ENCODE results near the gene TRAP1.

The TRAP1 gene

DNA sequence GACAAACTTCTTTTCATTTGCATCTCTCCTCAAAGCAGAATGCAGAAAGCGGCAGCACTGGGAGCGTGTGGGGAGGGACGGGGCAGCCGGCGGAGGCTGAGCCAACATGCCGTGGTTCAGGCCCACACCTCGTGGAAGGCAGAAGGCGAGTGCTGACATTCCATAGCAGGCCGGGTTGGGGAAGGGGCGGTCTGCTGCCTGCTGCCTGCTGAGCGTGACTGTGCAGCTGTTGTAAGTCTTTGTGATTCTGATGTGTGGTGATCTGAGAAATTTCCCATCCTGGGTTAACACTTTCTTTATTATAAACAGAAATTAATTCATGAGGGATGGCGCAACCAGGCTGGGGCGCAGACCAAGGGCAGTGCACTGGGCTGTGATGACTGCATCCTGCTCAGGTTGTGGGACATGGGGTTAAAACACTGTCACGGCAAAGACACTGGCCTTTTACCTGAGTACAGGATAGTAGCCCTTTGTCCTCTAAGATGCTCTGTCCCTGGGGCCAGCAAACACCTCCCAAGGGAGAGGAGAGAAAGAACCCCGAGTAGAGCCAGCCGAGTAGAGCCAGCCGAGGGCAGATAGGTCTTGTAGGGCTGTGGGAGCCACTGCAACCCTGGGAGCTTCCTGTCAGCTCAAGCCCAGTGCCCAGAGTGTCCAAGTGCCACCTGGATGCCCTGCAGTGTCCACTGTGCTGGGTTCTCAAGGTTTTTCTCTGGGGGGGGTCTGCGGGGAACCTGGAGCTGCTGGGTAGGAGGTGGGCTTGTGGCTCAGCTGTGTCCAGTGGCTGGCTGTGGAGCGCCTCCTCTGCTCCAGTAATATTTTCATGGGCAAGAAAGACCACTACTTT, 71.6 kb downstream of the TRAP1 start:
- H3K9me3 Mint-ChIP-seq: no peaks in the 10 kb centered on the region
- H3K27ac Mint-ChIP-seq: no peak overlapping the region
- H3K4me3 Mint-ChIP-seq: no peak overlapping the region
- H3K36me3 Mint-ChIP-seq (ENCODE audit: low read depth): peaks cover 11% of the 10 kb centered on the region
- no peaks in the 10 kb centered on the region for H3K4me1 Mint-ChIP-seq (ENCODE audit: low read depth)
- H3K27me3 Mint-ChIP-seq: no peaks in the 10 kb centered on the region

DNA sequence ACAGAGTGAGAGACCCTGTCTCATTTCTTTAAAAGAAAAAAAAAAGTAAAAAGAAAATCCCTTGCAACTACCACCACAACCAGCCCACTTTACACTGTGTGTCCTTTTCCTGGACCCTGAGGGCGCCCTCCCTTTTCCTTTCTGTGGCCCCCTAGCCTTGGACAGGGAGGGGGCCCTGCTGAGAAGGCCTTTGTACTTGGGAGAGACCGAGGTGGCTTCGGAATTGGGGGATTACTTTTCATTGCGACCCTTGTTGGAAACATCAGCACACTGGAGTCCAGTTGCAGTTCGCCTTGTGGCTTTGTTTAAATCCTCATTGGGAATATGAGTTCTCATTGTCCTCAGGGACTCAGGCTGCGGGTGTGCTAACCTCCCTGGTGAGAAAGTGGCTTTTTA, 72.2 kb downstream of the TRAP1 start:
- H3K36me3 Mint-ChIP-seq (ENCODE audit: low read depth): peaks cover 8% of the 10 kb centered on the region
- no peaks in the 10 kb centered on the region for H3K4me1 Mint-ChIP-seq (ENCODE audit: low read depth)
- H3K4me3 Mint-ChIP-seq: no peak overlapping the region
- no peaks in the 10 kb centered on the region for H3K9me3 Mint-ChIP-seq
- no peaks in the 10 kb centered on the region for H3K27me3 Mint-ChIP-seq
- H3K27ac Mint-ChIP-seq: no peak overlapping the region

DNA sequence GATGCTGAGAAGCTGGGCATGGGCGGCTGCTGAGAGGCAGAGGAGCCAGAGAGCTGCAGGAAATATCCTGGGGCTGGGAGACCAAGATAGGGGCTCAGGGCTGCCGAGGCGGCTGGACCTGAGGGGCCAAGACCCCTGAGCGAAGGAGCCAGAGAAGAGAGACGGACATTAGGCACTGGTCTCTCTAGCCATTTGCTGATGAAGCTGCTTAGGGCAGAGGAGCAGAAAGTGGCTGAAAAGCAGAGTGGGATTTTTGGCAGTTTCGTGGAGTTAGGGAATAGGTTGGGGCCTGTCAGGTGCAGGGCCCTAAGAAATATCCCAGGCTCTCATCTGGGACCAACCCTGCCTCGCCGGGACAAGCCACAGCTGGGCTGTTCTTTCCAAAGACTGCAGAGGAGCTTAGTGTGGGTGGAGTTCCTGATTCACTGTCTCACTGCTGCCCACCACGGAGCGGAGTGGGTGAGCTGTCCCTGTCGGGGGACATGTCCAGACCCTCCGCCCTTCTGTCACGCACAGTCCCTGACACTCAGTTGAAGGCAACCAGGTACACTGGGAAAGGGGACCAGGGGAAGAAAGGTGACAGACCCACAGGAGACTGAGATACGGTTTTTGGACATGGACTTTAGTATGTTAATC, 74.1 kb downstream of the TRAP1 start:
- Mint-ChIP-seq H3K9me3 (no peaks in the 10 kb centered on the region), H3K36me3 (ENCODE audit: low read depth) (peaks cover 8% of the 10 kb centered on the region), H3K27ac (no peak overlapping the region), H3K4me3 (no peak overlapping the region), H3K4me1 (ENCODE audit: low read depth) (peaks cover 6% of the 10 kb centered on the region), H3K27me3 (no peaks in the 10 kb centered on the region)

DNA sequence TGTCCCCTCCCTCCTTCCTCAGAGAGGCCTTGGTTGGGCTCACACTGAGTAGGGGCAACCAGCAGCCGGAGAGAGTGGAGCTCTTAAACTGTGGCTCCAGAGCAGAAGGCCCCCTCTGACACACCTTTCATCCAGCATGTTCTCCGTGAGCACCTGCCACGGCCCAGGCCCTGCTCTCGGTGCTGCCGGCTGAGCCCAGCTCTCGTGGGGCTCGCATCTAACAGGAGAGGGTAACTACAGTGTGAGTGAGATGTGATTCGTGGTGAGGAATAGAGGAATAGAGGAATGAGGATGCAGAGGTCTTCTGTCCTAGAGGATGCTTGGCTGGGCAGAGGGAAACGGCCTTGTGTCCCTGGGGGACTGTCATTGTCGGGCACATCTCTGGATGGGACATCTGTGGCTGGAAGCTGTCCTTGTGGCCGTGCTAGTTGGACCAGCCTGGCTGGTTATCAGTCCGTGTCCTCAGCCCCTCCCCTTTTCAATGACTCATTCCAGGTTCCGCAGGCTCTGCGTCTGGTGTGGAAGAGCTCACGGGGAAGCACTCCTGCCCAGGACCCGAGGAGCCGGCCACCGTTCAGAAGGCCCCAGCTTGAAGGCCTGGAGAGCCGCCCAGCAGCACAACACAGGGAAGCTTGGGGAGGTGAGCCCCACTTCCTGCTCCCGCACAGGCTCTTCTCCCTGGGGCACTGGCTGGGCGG, 74.8 kb downstream of the TRAP1 start:
- Mint-ChIP-seq H3K9me3 (no peaks in the 10 kb centered on the region), H3K36me3 (ENCODE audit: low read depth) (peaks cover 8% of the 10 kb centered on the region), H3K4me1 (ENCODE audit: low read depth) (peaks cover 12% of the 10 kb centered on the region), H3K27ac (no peak overlapping the region), H3K27me3 (no peaks in the 10 kb centered on the region), H3K4me3 (no peak overlapping the region)

DNA sequence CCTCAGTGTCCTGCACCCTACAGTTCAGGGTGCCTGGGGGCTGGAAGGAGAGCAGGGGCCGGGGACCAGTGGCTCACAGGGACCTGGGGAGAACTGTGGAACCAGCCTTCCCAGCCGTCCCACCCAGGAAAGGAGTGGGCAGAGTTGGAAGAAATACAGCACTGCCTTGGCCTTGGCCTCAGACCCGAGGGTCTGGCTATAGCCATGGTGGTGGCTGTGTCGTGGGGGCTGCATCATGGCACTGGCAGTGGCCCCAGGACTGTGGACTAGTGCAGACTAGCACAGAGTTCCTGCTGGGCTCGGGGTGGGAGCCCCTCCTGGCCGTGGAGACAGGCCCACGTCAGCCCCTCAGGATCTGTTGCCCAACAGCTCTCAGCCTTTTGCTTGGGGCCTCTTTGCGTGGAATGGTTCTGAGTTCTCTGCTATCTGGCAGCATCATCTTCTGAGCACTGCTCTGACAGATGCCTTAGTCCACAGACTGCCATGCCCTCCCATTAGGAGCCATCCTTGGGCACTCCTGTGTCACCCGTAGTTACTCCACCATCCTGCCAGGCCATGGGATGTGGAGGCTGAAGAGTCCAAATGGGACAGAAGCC, 75.4 kb downstream of the TRAP1 start:
- Mint-ChIP-seq H3K27ac (no peak overlapping the region), H3K27me3 (no peaks in the 10 kb centered on the region), H3K4me1 (ENCODE audit: low read depth) (peaks cover 18% of the 10 kb centered on the region), H3K4me3 (no peak overlapping the region), H3K9me3 (no peaks in the 10 kb centered on the region), H3K36me3 (ENCODE audit: low read depth) (peaks cover 8% of the 10 kb centered on the region)

DNA sequence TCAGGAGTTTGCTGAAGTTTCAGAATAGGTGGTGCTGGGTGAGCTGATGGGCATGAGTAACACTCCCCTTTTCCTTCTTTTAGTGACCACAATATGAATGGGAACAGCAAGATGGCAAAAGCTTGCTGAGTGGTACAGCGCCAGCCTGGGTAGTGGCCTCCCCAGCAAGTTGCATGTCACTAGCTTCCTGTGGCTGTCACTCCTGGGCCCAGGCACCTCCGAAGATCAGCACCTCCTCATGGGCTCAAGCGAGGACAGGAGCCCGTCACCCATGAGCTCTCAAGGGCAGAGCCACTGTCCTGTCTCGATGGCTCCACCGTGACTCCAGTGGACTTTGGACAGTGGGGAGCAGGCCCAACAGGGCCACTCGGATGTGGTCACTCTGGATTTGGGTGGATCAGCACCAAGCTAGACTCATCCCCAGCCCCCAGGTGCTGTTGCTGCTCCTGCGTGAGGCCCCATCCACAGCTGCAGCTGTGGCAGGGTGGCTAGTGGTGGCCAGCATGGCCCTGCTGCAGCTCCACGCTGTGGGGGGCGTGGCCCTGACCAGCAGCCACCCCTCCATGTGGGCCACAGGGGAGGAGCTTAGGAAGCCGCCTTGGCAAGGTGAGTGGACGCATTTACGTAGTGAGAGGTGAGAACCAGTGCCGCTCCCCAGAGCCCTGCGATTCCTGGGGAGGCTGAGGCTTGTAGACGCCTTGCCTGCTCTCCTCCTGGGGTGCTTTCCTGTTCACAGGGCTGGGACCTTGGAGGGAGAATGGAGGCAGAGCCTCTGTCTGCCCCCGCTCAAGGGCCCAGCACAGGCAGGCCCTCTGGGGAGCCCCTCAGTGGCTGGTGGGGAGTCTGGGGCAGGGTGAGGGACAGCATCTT, 76.5 kb downstream of the TRAP1 start:
- peaks cover 8% of the 10 kb centered on the region for H3K36me3 Mint-ChIP-seq (ENCODE audit: low read depth)
- H3K4me1 Mint-ChIP-seq (ENCODE audit: low read depth): peaks cover 27% of the 10 kb centered on the region
- no peaks in the 10 kb centered on the region for H3K27me3 Mint-ChIP-seq
- no peaks in the 10 kb centered on the region for H3K9me3 Mint-ChIP-seq
- H3K27ac Mint-ChIP-seq: no peak overlapping the region
- H3K4me3 Mint-ChIP-seq: no peak overlapping the region

DNA sequence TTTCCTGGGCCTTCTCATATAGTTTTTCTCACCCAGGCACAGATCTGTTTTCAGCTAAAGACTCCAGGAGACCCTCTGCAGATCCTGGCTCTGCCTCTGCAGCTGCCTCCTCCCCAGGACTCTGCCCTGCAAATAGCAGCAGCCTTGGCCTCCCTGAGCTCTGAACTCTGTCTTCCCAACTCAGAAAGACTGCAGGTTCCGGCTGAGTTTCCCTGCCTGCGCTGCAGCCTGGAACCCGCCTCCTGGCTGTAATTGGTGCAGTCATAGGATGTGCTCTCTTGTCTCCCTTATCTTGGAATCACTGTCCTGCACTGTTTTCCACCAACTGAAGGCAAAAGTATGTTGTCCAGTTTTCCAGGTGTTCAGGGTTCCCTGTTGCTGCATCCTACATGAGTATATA, 77.1 kb downstream of the TRAP1 start:
- no peaks in the 10 kb centered on the region for H3K27me3 Mint-ChIP-seq

DNA sequence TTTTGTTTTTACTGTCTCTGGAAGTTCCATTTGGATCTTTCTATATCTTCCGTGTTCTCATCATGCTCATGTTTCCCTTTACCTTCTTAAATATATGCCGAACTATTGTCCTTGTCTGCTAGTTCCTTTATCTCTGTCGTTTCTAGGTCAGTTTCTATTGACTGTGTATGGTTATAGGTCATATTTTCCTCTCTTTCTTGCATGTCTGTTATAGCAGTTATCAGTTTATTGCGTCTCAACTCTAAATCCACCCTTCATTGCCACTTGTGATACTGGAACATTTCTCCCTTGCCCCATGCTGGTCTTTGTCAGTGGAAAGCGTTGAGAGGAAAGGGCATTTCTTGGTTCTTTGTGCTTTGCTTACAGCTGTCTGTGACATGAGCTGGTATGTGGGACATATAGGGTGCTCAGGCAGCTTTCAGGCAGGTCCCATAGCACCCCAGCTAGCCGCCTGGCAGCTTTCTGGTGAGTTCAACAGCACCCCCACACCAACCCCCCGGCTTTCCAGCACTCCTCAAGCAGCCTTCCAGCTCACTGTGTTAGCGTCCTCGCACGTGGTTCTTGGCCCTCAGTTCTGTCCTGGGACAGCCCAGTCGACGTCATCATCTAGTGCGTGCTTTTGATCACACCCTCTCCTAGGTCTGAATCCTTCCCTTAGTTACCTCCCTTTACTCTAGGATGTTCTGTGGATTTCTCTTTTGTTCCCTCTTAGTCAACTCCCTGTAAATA, 78.2 kb downstream of the TRAP1 start:
- H3K4me3 Mint-ChIP-seq: no peak overlapping the region
- H3K27me3 Mint-ChIP-seq: no peaks in the 10 kb centered on the region
- H3K4me1 Mint-ChIP-seq (ENCODE audit: low read depth): peaks cover 29% of the 10 kb centered on the region
- H3K36me3 Mint-ChIP-seq (ENCODE audit: low read depth): peaks cover 8% of the 10 kb centered on the region
- H3K9me3 Mint-ChIP-seq: no peaks in the 10 kb centered on the region
- no peak overlapping the region for H3K27ac Mint-ChIP-seq

More for the DNA sequence above, 77.1 kb downstream of the TRAP1 start:
- H3K36me3 Mint-ChIP-seq (ENCODE audit: low read depth): peaks cover 8% of the 10 kb centered on the region
- H3K4me1 Mint-ChIP-seq (ENCODE audit: low read depth): peaks cover 29% of the 10 kb centered on the region
- H3K9me3 Mint-ChIP-seq: no peaks in the 10 kb centered on the region
- no peak overlapping the region for H3K4me3 Mint-ChIP-seq
- H3K27ac Mint-ChIP-seq: no peak overlapping the region

DNA sequence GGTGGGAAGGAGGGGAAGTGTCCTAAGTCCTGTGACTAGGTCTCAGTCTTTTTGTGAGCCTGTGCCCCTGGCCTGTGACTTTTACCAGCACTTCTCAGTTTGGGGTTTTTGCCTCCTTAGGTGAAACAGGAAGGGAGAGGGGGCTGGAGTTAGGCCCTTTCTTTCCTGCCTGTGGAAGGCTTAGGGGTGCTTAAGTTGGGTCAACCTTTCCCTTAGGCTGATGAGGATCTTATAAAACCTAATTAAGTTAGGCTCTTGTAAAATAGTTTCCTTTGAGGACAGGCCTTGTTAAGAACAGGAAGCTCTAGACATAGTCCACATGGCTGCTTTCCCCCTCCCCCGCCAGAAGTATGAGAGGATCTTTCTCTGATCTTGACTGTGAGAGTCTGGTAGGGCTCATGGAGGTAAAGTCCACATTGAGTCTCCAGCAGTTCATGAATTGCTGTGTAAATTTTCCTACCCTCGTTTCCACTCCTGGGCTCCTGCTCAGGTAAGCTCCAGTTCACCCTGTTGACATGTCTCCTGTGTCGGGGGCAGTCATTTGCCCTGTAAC, 79.9 kb downstream of the TRAP1 start:
- peak overlapping the region; percentile 9 for H3K4me3 Mint-ChIP-seq
- H3K27me3 Mint-ChIP-seq: no peaks in the 10 kb centered on the region
- H3K4me1 Mint-ChIP-seq (ENCODE audit: low read depth): peaks cover 33% of the 10 kb centered on the region
- H3K9me3 Mint-ChIP-seq: no peaks in the 10 kb centered on the region
- peak overlapping the region; percentile 84 for H3K27ac Mint-ChIP-seq
- peaks cover 7% of the 10 kb centered on the region for H3K36me3 Mint-ChIP-seq (ENCODE audit: low read depth)

DNA sequence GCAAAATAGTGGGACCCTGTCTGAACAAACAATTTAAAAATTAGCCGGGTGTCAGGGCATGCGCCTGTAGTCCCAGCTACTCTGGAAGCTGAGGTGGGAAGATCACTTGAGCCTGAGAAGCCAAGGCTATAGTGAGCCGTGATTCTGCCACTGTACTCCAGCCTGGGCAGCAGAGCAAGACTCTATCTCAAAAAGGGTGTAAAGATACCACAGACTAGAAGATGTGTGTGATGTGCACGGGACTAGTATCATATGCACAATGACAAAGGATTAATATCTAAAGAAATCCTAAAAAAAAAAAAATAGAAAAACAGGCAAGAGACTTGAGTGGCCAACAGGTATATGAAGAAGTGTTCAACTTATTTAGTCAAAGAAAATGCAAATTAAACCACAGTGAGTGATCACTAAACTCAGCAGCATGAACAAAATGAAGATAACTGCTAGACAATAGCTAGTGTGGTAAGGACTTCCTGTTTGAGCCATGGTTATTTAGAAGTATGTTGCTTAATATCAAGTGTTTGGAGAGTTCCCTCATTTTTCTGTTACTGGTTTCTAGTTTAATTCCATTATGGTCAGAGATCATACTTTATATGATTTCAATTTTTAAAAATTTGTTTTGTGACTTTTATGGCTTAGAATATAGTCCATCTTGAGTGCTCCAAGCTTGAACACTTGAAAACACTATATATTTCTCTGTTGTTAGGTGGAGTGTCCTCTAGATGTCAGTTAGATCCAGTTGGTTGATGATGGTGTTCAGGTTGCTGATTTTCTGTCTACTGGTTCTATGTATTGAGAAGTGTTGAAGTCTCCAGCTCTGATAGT, 91.2 kb downstream of the TRAP1 start:
- H3K4me1 Mint-ChIP-seq (ENCODE audit: low read depth): peaks cover 37% of the 10 kb centered on the region
- H3K4me3 Mint-ChIP-seq: peak overlapping the region; percentile 9

DNA sequence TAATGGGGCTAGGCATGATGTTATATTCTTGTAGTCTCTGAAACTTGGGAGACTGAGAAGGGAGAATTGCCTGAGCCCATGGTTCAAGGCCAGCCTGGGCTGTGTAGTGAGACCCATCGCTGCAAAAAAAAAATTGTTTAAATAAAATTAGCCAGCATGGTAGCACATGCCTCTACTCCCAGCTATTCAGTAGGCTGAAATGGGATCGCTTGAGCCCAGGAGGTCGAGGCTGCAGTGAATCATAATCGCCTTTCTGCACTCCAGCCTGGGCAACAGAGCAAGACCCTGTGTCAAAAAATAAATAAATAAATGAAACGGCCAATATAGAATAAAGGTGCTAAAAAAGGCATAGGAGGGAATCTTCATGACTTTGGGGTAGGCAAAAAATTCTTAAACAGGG, 92.0 kb downstream of the TRAP1 start:
- H3K36me3 Mint-ChIP-seq (ENCODE audit: low read depth): no peaks in the 10 kb centered on the region
- H3K4me1 Mint-ChIP-seq (ENCODE audit: low read depth): peaks cover 37% of the 10 kb centered on the region
- H3K27ac Mint-ChIP-seq: peak overlapping the region; percentile 62
- H3K4me3 Mint-ChIP-seq: no peak overlapping the region
- no peaks in the 10 kb centered on the region for H3K27me3 Mint-ChIP-seq
- H3K9me3 Mint-ChIP-seq: no peaks in the 10 kb centered on the region

More for the DNA sequence above, 91.2 kb downstream of the TRAP1 start:
- peak overlapping the region; percentile 62 for H3K27ac Mint-ChIP-seq
- H3K9me3 Mint-ChIP-seq: no peaks in the 10 kb centered on the region
- no peaks in the 10 kb centered on the region for H3K36me3 Mint-ChIP-seq (ENCODE audit: low read depth)
- no peaks in the 10 kb centered on the region for H3K27me3 Mint-ChIP-seq

DNA sequence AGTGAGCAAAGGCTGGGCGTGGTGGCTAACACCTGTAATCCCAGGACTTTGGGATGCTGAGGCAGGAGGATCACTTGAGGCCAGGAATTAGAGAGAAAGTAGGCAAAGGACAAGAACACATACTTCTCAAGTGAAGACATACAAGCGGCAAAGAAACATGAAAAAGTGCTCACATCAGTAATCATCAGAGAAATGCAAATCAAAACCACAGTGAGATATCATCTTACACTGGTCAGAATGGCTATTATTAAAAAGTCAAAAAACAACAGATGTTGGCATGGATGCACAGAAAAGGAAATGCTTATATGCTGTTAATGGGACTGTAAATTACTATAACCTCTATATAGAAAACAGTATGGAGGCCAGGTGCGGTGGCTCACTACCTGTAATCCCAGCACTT, 93.7 kb downstream of the TRAP1 start:
- Mint-ChIP-seq H3K4me3 (no peak overlapping the region), H3K9me3 (no peaks in the 10 kb centered on the region), H3K4me1 (ENCODE audit: low read depth) (peaks cover 40% of the 10 kb centered on the region), H3K36me3 (ENCODE audit: low read depth) (no peaks in the 10 kb centered on the region), H3K27ac (no peak overlapping the region), H3K27me3 (no peaks in the 10 kb centered on the region)

DNA sequence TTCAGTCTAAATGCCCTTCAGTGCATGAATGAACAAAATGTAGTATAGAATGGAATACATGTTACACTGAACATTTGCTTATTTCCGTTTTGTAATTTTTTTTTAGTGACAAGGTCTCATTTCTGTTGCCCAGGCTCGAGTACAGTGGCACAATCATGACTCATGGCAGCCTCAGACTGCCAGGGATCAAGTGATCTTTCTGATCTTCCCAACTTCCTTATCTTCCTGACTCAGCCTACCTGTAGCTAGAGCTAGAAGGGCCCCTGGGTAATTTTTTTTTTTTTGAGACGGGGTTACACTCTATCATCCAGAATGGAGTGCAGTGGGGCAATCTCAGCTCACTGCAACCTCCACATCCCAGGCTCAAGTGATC, 98.6 kb downstream of the TRAP1 start:
- H3K36me3 Mint-ChIP-seq (ENCODE audit: low read depth): peaks cover 23% of the 10 kb centered on the region
- H3K4me1 Mint-ChIP-seq (ENCODE audit: low read depth): peaks cover 37% of the 10 kb centered on the region
- no peak overlapping the region for H3K4me3 Mint-ChIP-seq
- H3K27me3 Mint-ChIP-seq: no peaks in the 10 kb centered on the region
- H3K9me3 Mint-ChIP-seq: no peaks in the 10 kb centered on the region
- no peak overlapping the region for H3K27ac Mint-ChIP-seq
